H1 (cell line): ENCODE data around the gene ZNF560. TPM values are rescaled to one million over a fixed set of nuclear protein-coding genes. Genes with fewer than 3 reads are reported as not detected.

Experiments used
- CTCF ChIA-PET: fragments of 300-600 bp; sonication (Branson Sonifier 250); formaldehyde crosslinking; loops from one replicate; lab custom pipeline; 2021; ENCODE audit not compliant: partially characterized antibody; lab: Charles Lee
- POLR2A ChIA-PET: fragments of 300-600 bp; sonication (Branson Sonifier 250); formaldehyde crosslinking; loops from one replicate; lab custom pipeline; 2021; ENCODE audit warnings: inconsistent platforms; ENCODE audit not compliant: partially characterized antibody; lab: Charles Lee
- DNase-seq, 2 experiments: peaks; one replicate each; pipeline versions ENCODE4 v3.0.0 to v3.0.0-alpha.2; 2010 to 2022; ENCODE audit warnings: low spot score in 2 of 2, low read depth in 1 of 2, mixed read lengths in 1 of 2
- FAIRE-seq: peaks from 2 replicates; lab custom pipeline; 2011; peaks lifted over from hg19 to GRCh38; lab: Jason Lieb, UNC
- H2AFZ ChIP-seq: 2 replicates; pipeline ENCODE4 v1.8.1; 2012; ENCODE audit warnings: low read length, inconsistent platforms
- H2AK5ac ChIP-seq: 2 replicates; pipeline ENCODE4 v1.6.1; 2013; ENCODE audit warnings: low read depth, low read length
- H2BK120ac ChIP-seq: replicated peaks from 2 replicates; pipeline ENCODE3; 2013; ENCODE audit warnings: low read depth, low read length, inconsistent platforms
- H2BK12ac ChIP-seq: 2 replicates; pipeline ENCODE4 v1.6.1; 2013; ENCODE audit warnings: low read depth, low read length
- H2BK15ac ChIP-seq: 2 replicates; pipeline ENCODE4 v1.6.1; 2013; ENCODE audit warnings: low read length
- H2BK20ac ChIP-seq: 2 replicates; pipeline ENCODE4 v1.6.1; 2013; ENCODE audit warnings: low read length
- H2BK5ac ChIP-seq: 2 replicates; pipeline ENCODE4 v1.6.1; 2013; ENCODE audit warnings: low read depth, low read length
- H3K14ac ChIP-seq: 2 replicates; pipeline ENCODE4 v1.6.1; 2013; ENCODE audit warnings: inconsistent platforms; ENCODE audit not compliant: insufficient read length
- H3K18ac ChIP-seq: 2 replicates; pipeline ENCODE4 v1.6.1; 2013; ENCODE audit warnings: low read length; ENCODE audit errors: extremely low read depth
- H3K23ac ChIP-seq: 2 replicates; pipeline ENCODE4 v1.6.1; 2013; ENCODE audit warnings: inconsistent platforms; ENCODE audit not compliant: insufficient read length
- H3K23me2 ChIP-seq: 2 replicates; pipeline ENCODE4 v1.6.1; 2013; ENCODE audit warnings: low read depth, low read length
- H3K27ac ChIP-seq: 2 replicates; pipeline ENCODE4 v1.6.1; 2011; ENCODE audit warnings: low read depth, low read length, inconsistent platforms
- H3K27me3 ChIP-seq, 4 experiments: replicated peaks in 1 of 4; 1 replicate in 1 of 4; 2 replicates in 3 of 4; pipeline versions ENCODE4 v1.6.1 to v1.8.1; 2011 to 2013; ENCODE audit warnings: low read length in 3 of 4, mild to moderate bottlenecking in 3 of 4, inconsistent platforms in 2 of 4, mixed read lengths in 2 of 4, moderate library complexity in 1 of 4; ENCODE audit not compliant: control insufficient read depth in 3 of 4, insufficient read depth in 3 of 4; ENCODE audit errors: extremely low read depth in 1 of 4
- H3K36me3 ChIP-seq, 4 experiments: 2 replicates each; pipeline versions ENCODE4 v1.6.1 to v1.8.1; 2011 to 2013; ENCODE audit warnings: mild to moderate bottlenecking in 4 of 4, low read length in 3 of 4, moderate library complexity in 2 of 4, control low read depth in 1 of 4, inconsistent platforms in 1 of 4; ENCODE audit not compliant: insufficient read depth in 4 of 4, control insufficient read depth in 2 of 4
- H3K4ac ChIP-seq: replicated peaks from 2 replicates; pipeline ENCODE3; 2013; ENCODE audit warnings: low read length, low read depth, mixed read lengths, inconsistent platforms; ENCODE audit not compliant: insufficient read length
- H3K4me1 ChIP-seq, 4 experiments: replicated peaks in 1 of 4; 1 replicate in 1 of 4; 2 replicates in 3 of 4; pipeline versions ENCODE4 v1.6.1 to v1.8.1; 2011 to 2013; ENCODE audit warnings: low read length in 3 of 4, inconsistent platforms in 2 of 4, mixed read lengths in 1 of 4; ENCODE audit not compliant: insufficient read depth in 4 of 4, control insufficient read depth in 3 of 4
- H3K4me2 ChIP-seq, 2 experiments: 2 replicates each; pipeline versions ENCODE4 v1.6.1 to v1.8.1; 2011 to 2013; ENCODE audit warnings: low read depth in 2 of 2, low read length in 2 of 2, control low read depth in 1 of 2, inconsistent platforms in 1 of 2, mild to moderate bottlenecking in 1 of 2; ENCODE audit not compliant: insufficient read depth in 1 of 2
- H3K4me3 ChIP-seq, 4 experiments: fragments of 200-600, 300-600 bp in 1 of 4; sonication (generic), shearing (Covaris generic), sonication (Bioruptor Twin) in 1 of 4; 2 replicates each; pipeline versions ENCODE4 v1.5.1 to v1.8.1; 2011 to 2016; ENCODE audit warnings: low read length in 4 of 4, low read depth in 3 of 4, control low read depth in 2 of 4, inconsistent platforms in 2 of 4, mild to moderate bottlenecking in 2 of 4, mixed read lengths in 1 of 4, moderate library complexity in 1 of 4; ENCODE audit not compliant: insufficient read depth in 2 of 4; ENCODE audit errors: extremely low read depth in 1 of 4
- H3K56ac ChIP-seq: replicated peaks from 2 replicates; pipeline ENCODE3; 2013; ENCODE audit warnings: low read depth, mild to moderate bottlenecking, mixed read lengths, low read length, inconsistent platforms; ENCODE audit not compliant: insufficient read length
- H3K79me1 ChIP-seq: 2 replicates; pipeline ENCODE4 v1.6.1; 2013; ENCODE audit warnings: low read depth, low read length, control low read depth
- H3K79me2 ChIP-seq, 2 experiments: 2 replicates each; pipeline versions ENCODE4 v1.6.1 to v1.8.1; 2012 to 2013; ENCODE audit warnings: low read length in 2 of 2, mild to moderate bottlenecking in 2 of 2, inconsistent platforms in 1 of 2; ENCODE audit not compliant: insufficient read depth in 2 of 2, control insufficient read depth in 1 of 2
- H3K9ac ChIP-seq, 4 experiments: replicated peaks in 1 of 4; 1 replicate in 1 of 4; 2 replicates in 3 of 4; pipeline versions ENCODE4 v1.6.1 to v1.8.1; 2011 to 2013; ENCODE audit warnings: low read depth in 3 of 4, low read length in 3 of 4, control low read depth in 2 of 4, mild to moderate bottlenecking in 2 of 4, moderate library complexity in 2 of 4, inconsistent platforms in 1 of 4; ENCODE audit errors: extremely low read depth in 1 of 4
- H3K9me3 ChIP-seq, 2 experiments: 2 replicates each; pipeline versions ENCODE4 v1.6.1 to v1.8.1; 2012 to 2013; ENCODE audit warnings: mild to moderate bottlenecking in 2 of 2, moderate library complexity in 2 of 2, control low read depth in 1 of 2, inconsistent platforms in 1 of 2, low read depth in 1 of 2, low read length in 1 of 2, mixed read lengths in 1 of 2; ENCODE audit not compliant: insufficient read depth in 2 of 2
- H4K20me1 ChIP-seq, 2 experiments: replicated peaks in 1 of 2; 2 replicates each; pipeline versions ENCODE3 to v1.8.1; 2011 to 2013; ENCODE audit warnings: inconsistent platforms in 2 of 2, low read length in 2 of 2, mild to moderate bottlenecking in 1 of 2; ENCODE audit not compliant: insufficient read depth in 2 of 2, control insufficient read depth in 1 of 2
- H4K5ac ChIP-seq: 2 replicates; pipeline ENCODE4 v1.6.1; 2013; ENCODE audit warnings: low read length, low read depth, mixed read lengths, inconsistent platforms; ENCODE audit not compliant: insufficient read length
- H4K8ac ChIP-seq: 2 replicates; pipeline ENCODE4 v1.8.0; 2013; ENCODE audit warnings: mild to moderate bottlenecking, moderate library complexity, low read length, inconsistent platforms; ENCODE audit not compliant: insufficient read depth; ENCODE audit errors: extremely low read depth
- H4K91ac ChIP-seq: replicated peaks from 2 replicates; pipeline ENCODE3; 2013; ENCODE audit warnings: low read length, mixed read lengths, inconsistent platforms; ENCODE audit not compliant: insufficient read length
- EP300 ChIP-seq, 2 experiments: IDR thresholded peaks; 1 replicate in 1 of 2; 2 replicates in 1 of 2; pipeline ENCODE4 v1.6.1; 2011 to 2012; ENCODE audit warnings: low read depth in 2 of 2, low read length in 2 of 2, mild to moderate bottlenecking in 2 of 2, borderline replicate concordance in 1 of 2, inconsistent platforms in 1 of 2, moderate library complexity in 1 of 2
- GTF2F1 ChIP-seq: IDR thresholded peaks from 2 replicates; pipeline ENCODE4 v1.6.1; 2012; ENCODE audit warnings: low read depth, low read length, improper control_type of control experiment, borderline replicate concordance
- HDAC6 ChIP-seq: IDR thresholded peaks from one replicate; pipeline ENCODE4 v1.7.1; 2012; ENCODE audit warnings: low read depth, mild to moderate bottlenecking, inconsistent platforms, low read length, moderate library complexity
- KDM1A ChIP-seq: fragments of 200-600, 300-600 bp; sonication (generic); IDR thresholded peaks from 2 replicates; pipeline ENCODE4 v1.7.1; 2016; ENCODE audit warnings: mild to moderate bottlenecking, low read length, borderline replicate concordance
- MAFK ChIP-seq: IDR thresholded peaks from 2 replicates; pipeline ENCODE4 v1.6.1; 2012; ENCODE audit warnings: low read depth, mild to moderate bottlenecking, improper control_type of control experiment, low read length
- NANOG ChIP-seq: IDR thresholded peaks from 2 replicates; pipeline ENCODE4 v1.6.1; 2011; ENCODE audit warnings: low read length, low read depth, mild to moderate bottlenecking, inconsistent platforms; ENCODE audit not compliant: insufficient read depth, poor library complexity, severe bottlenecking
- SIRT6 ChIP-seq: IDR thresholded peaks from one replicate; pipeline ENCODE4 v1.7.1; 2012; ENCODE audit warnings: low read length, inconsistent platforms
- SIX5 ChIP-seq: IDR thresholded peaks from 2 replicates; pipeline ENCODE4 v1.6.1; 2011; ENCODE audit warnings: mild to moderate bottlenecking, low read depth, low read length
- TAF1 ChIP-seq: IDR thresholded peaks from 2 replicates; pipeline ENCODE4 v1.6.1; 2011; ENCODE audit warnings: mild to moderate bottlenecking, low read depth, low read length
- TCF12 ChIP-seq: IDR thresholded peaks from 2 replicates; pipeline ENCODE4 v1.6.1; 2011; ENCODE audit warnings: low read depth, mild to moderate bottlenecking, low read length
- YY1 ChIP-seq: IDR thresholded peaks from 2 replicates; pipeline ENCODE4 v1.6.1; 2011; ENCODE audit warnings: low read depth, mild to moderate bottlenecking, low read length
- ZNF274 ChIP-seq: IDR thresholded peaks from 2 replicates; pipeline ENCODE4 v1.7.0; 2012; ENCODE audit warnings: low read length, borderline replicate concordance; ENCODE audit errors: extremely low read depth
- WGBS, 2 experiments: shearing (Covaris generic) in 1 of 2; methylation state at CpG; one replicate each; pipeline versions ENCODE4 v1.1.6 to v1.1.7; 2013 to 2015; ENCODE audit warnings: low lambda C conversion rate in 2 of 2, mixed read lengths in 2 of 2, inconsistent platforms in 1 of 2, low coverage in 1 of 2, missing lambda C conversion rate in 1 of 2; ENCODE audit not compliant: insufficient replicate concordance in 2 of 2, insufficient coverage in 1 of 2, insufficient read length in 1 of 2; ENCODE audit errors: extremely low coverage in 1 of 2, missing lambda C conversion rate in 1 of 2; 5-methylcytosine and 5-hydroxymethylcytosine counted together
- polyA plus RNA-seq, 7 experiments: library from polyadenylated mRNA; depleted of rRNA in 3 of 7; stranded (reverse) in 5 of 7; unstranded in 2 of 7; fragments of >200 nt in 5 of 7; fragments of 200-250 nt in 2 of 7; gene quantifications; 1 replicate in 5 of 7; 2 replicates in 1 of 7; 4 replicates in 1 of 7; pipeline versions ENCODE4 v1.2.1 to v1.2.3, GENCODE V29; 2011 to 2013; ENCODE audit warnings: missing spikeins in 2 of 7, mixed read lengths in 2 of 7
- total RNA-seq: library from RNA; stranded (reverse); fragmentation: NEBNext Ultra II Directional; extraction: Animal tissue kit (Norgen Biotek cat#: 25700); gene quantifications from 2 replicates; pipeline ENCODE4 v1.2.1, GENCODE V29; 2021

The ZNF560 gene
- total and polyA plus RNA-seq, 2 of the 8 experiments (the other 6 are each of a cell fraction or from before 2014, with no cell fraction given) = 0.02 TPM; not detected in 1

GRCh38 chr19:9507285-9507684, 8.9 kb upstream of the ZNF560 start:
- Histone ChIP-seq H2BK15ac (no peak overlapping the region), H3K56ac (no peak overlapping the region), H3K9me3 (peaks cover 63 to 68% of the 10 kb centered on the region in 2 experiments), H2BK20ac (no peak overlapping the region), H4K5ac (no peak overlapping the region), H3K23ac (no peak overlapping the region), H4K8ac (no peak overlapping the region), H3K4me1 (no peaks in the 10 kb centered on the region), H3K14ac (no peak overlapping the region), H3K9ac (no peak overlapping the region), H3K27ac (no peak overlapping the region), H3K18ac (no peak overlapping the region), H3K23me2 (no peaks in the 10 kb centered on the region), H3K4me3 (no peak overlapping the region), H2BK120ac (no peak overlapping the region), H2AFZ (no peak overlapping the region), H3K4ac (no peak overlapping the region), H2BK5ac (no peak overlapping the region), H3K27me3 (no peaks in the 10 kb centered on the region), H3K4me2 (no peak overlapping the region), H3K79me1 (no peaks in the 10 kb centered on the region), H3K36me3 (no peaks in the 10 kb centered on the region), H3K79me2 (no peaks in the 10 kb centered on the region), H4K20me1 (no peaks in the 10 kb centered on the region), H2AK5ac (no peak overlapping the region), H2BK12ac (no peak overlapping the region), H4K91ac (no peak overlapping the region)
- no peak for DNase-seq
- FAIRE-seq = no peak
- ChIA-PET CTCF (no interaction called here), POLR2A (interaction anchor here (0.6 to 0.7 kb wide), 2 partner anchors 138 to 457 kb away, joined by 3 read pairs; no protein-coding TSS in a partner anchor)
- 86% methylated on average over 3 of the region's 3 CpGs; no CpG with 5 or more reads in 1 of the 2 experiments for WGBS, 2 experiments
- TF ChIP-seq YY1 (no peak), HDAC6 (no peak), KDM1A (no peak), MAFK (no peak), GTF2F1 (no peak), NANOG (no peak), EP300 (IDR thresholded peaks at IDR 0.05; ENCODE audit: borderline replicate concordance in 1 of 2, low read depth in 2 of 2, low read length in 2 of 2) (no peak), ZNF274 (no peak), TCF12 (no peak), TAF1 (no peak), SIX5 (no peak), SIRT6 (no peak)
